ENCODE data around the gene KCNK5. TPM values are rescaled to one million over a fixed set of nuclear protein-coding genes. Genes with fewer than 3 reads are reported as not detected.

KCNK5 gene
- polyA plus RNA-seq, 1 donor from 2014 or later: not detected

- H3K4me3 Mint-ChIP-seq: no peak overlapping the region
Observed at GRCh38 chr6:39202166-39202565, 27.1 kb downstream of the KCNK5 start.

GRCh38 chr6:39200498-39201020 is 28.7 kb downstream of the KCNK5 start:
- peaks cover 4% of the 10 kb centered on the region for H3K27me3 Mint-ChIP-seq
- no peaks in the 10 kb centered on the region for H3K36me3 Mint-ChIP-seq
- peaks cover 11 to 22% (median 19%) of the 10 kb centered on the region in 3 donors for H3K4me1 Mint-ChIP-seq
- no peaks in the 10 kb centered on the region for H3K9me3 Mint-ChIP-seq
- peak overlapping the region in 1 of 3 donors; percentile 73 for H3K27ac Mint-ChIP-seq
- no peak overlapping the region for H3K4me3 Mint-ChIP-seq

More at GRCh38 chr6:39202166-39202565, 27.1 kb downstream of the KCNK5 start:
- H3K27ac Mint-ChIP-seq: no peak overlapping the region
- no peaks in the 10 kb centered on the region for H3K36me3 Mint-ChIP-seq
- peaks cover 11 to 18% (median 15%) of the 10 kb centered on the region in 3 donors for H3K4me1 Mint-ChIP-seq
- H3K27me3 Mint-ChIP-seq: peaks cover 6% of the 10 kb centered on the region
- H3K9me3 Mint-ChIP-seq: no peaks in the 10 kb centered on the region

GRCh38 chr6:39199976-39200375 is 29.3 kb downstream of the KCNK5 start:
- peak overlapping the region in 1 of 3 donors; percentile 35 for H3K27ac Mint-ChIP-seq
- H3K9me3 Mint-ChIP-seq: no peaks in the 10 kb centered on the region
- H3K36me3 Mint-ChIP-seq: no peaks in the 10 kb centered on the region
- peaks cover 4% of the 10 kb centered on the region for H3K27me3 Mint-ChIP-seq
- H3K4me1 Mint-ChIP-seq: peaks cover 11 to 22% (median 19%) of the 10 kb centered on the region in 3 donors
- peak overlapping the region in 2 of 4 donors; percentile 12 to 58 for H3K4me3 Mint-ChIP-seq

DNA sequence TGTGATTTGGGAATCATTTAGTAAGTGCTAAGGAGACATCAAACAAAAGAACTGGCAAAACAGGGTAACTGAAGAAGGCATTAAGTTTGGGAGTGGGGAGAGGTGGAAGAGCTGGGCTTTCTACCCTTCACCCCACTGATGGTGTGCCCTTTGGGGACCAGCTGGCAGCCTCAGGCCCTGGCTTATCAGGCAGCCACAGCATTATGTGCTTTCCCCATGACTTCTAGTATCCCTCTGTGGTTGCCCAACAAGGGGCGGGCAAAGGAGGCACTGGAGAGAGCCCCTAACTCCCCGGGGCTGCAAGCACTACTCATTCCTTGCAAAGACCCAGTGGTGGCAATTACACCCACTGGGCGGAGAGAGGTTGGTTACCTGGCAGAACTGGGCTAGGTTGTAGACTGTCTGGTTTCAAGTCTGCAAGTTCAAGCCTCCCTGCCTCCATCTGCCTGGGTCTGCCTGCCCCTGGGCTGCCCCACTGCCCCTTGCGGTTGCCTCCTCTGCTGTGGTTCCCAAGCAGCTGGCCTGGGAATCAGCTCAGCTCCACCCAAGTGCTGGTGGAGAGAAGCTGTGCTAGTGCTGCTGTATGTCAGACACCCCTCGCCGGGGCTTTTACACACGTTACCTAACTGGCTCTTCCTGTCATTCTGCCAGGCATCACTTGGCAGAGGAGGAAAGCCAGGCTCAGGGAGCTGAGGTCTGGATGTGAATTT is 29.9 kb downstream of the KCNK5 start:
- peaks cover 2% of the 10 kb centered on the region for H3K27me3 Mint-ChIP-seq
- peaks cover 11 to 22% (median 19%) of the 10 kb centered on the region in 3 donors for H3K4me1 Mint-ChIP-seq
- peak overlapping the region in 2 of 4 donors; percentile 33 to 45 for H3K4me3 Mint-ChIP-seq
- no peaks in the 10 kb centered on the region for H3K36me3 Mint-ChIP-seq
- H3K27ac Mint-ChIP-seq: peak overlapping the region in 1 of 3 donors; percentile 35
- no peaks in the 10 kb centered on the region for H3K9me3 Mint-ChIP-seq

DNA sequence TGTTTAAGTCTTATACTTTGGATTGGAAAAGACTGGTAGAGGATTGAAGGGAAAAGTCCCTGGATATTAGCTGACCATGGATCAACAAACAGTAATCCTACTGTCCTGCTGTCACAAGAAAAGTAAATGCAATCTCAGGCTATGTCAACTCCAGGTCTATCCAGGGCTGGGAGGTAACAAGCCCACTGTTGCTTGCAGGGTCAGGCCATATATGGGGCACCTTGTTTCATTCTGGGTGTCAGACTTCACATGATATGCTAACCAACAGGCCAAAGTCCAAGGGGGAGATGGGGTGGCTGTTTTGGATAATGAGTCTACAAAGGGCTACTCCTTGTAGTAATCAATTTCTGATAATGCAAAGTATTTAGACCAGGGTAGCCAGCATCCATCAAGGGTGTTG is 30.7 kb downstream of the KCNK5 start:
- Mint-ChIP-seq H3K27ac (peak overlapping the region in 2 of 3 donors; percentile 33 to 92), H3K36me3 (no peaks in the 10 kb centered on the region), H3K27me3 (peaks cover 2% of the 10 kb centered on the region), H3K4me1 (peaks cover 11 to 22% (median 19%) of the 10 kb centered on the region in 3 donors), H3K9me3 (no peaks in the 10 kb centered on the region), H3K4me3 (peak overlapping the region in 1 of 4 donors; percentile 33)

- Mint-ChIP-seq H3K4me1 (peaks cover 11 to 22% (median 19%) of the 10 kb centered on the region in 3 donors), H3K27ac (peak overlapping the region; percentile 33 to 92 (median 67)), H3K9me3 (no peaks in the 10 kb centered on the region), H3K27me3 (peaks cover 2% of the 10 kb centered on the region), H3K4me3 (peak overlapping the region in 3 of 4 donors; percentile 44 to 88 (median 74)), H3K36me3 (no peaks in the 10 kb centered on the region)
Observed at GRCh38 chr6:39197922-39198500, 31.3 kb downstream of the KCNK5 start.

GRCh38 chr6:39197521-39197920 is 31.8 kb downstream of the KCNK5 start:
- Mint-ChIP-seq H3K27ac (peak overlapping the region in 2 of 3 donors; percentile 67 to 92), H3K36me3 (no peaks in the 10 kb centered on the region), H3K9me3 (no peaks in the 10 kb centered on the region), H3K27me3 (peaks cover 1% of the 10 kb centered on the region), H3K4me3 (peak overlapping the region in 3 of 4 donors; percentile 44 to 88 (median 74)), H3K4me1 (peaks cover 11 to 22% (median 19%) of the 10 kb centered on the region in 3 donors)

- Mint-ChIP-seq H3K4me3 (peak overlapping the region in 1 of 4 donors; percentile 82), H3K27ac (no peak overlapping the region), H3K36me3 (no peaks in the 10 kb centered on the region), H3K4me1 (peaks cover 11 to 22% (median 19%) of the 10 kb centered on the region in 3 donors), H3K9me3 (no peaks in the 10 kb centered on the region), H3K27me3 (peaks cover 1% of the 10 kb centered on the region)
Observed at GRCh38 chr6:39196673-39197091, 32.6 kb downstream of the KCNK5 start.

DNA sequence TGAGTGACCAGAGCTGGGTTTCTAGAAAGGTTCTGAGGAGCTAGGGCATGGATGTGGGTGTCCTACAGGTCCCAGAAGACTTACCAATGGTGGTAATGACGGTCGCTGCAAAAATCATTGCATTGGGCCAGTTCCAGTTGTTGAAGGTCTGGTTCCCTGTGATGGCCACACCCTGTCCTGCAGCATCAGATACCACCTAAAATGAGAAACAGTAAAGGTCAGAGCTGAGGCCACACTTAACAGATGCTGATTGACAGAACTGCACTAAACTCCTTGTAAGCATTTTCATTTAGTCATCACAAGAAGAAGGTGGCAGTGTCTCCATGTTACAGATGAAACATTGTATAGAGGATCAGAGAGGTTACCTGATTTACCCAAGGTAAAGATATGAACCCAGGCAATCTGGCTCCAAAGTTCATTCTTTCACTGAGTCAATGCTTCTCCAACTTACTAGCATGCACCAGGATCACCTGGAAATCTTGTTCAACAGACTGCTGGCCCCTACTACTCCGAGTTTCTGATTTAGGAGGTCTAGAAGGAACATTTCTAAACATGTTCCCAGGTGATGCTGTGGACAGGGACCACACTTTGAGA is 33.4 kb downstream of the KCNK5 start:
- Mint-ChIP-seq H3K36me3 (no peaks in the 10 kb centered on the region), H3K9me3 (no peaks in the 10 kb centered on the region), H3K27ac (no peak overlapping the region), H3K27me3 (peaks cover 1% of the 10 kb centered on the region), H3K4me1 (peaks cover 11 to 22% (median 19%) of the 10 kb centered on the region in 3 donors), H3K4me3 (no peak overlapping the region)

- Mint-ChIP-seq H3K4me1 (peaks cover 11 to 22% (median 19%) of the 10 kb centered on the region in 3 donors), H3K4me3 (no peak overlapping the region), H3K27ac (no peak overlapping the region), H3K9me3 (no peaks in the 10 kb centered on the region), H3K36me3 (no peaks in the 10 kb centered on the region), H3K27me3 (peaks cover 7% of the 10 kb centered on the region)
Observed at GRCh38 chr6:39194466-39194865, 34.8 kb downstream of the KCNK5 start.

DNA sequence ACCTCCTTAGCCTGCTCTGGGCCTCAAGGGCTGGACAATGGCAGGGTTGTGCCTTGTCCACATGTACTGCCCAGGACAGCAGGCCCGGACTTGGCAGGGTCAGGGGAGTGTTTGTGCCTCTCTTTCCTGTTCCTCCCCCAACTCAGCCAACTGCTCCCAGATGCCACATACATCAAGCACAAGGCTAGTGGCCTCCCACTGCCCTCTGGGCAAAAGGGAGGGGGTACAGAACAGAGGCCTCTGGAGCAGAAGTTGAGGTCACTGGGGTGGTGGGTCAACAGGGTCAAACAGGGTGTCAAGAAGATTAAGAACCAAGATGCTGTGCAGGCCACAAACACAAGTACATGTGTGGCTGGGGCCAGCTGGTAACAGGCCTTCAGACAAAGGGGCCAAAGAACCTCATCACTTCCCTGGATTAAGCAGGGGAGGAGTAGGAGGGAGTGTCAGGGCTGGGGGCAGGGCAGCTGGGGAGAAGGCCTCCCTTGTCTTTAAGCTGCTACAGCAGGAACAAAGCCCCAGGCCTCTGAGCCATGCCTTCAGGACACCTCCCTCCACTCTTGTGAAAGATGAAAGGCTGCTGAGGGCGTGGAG is 36.0 kb downstream of the KCNK5 start:
- peaks cover 10 to 15% (median 15%) of the 10 kb centered on the region in 3 donors for H3K4me1 Mint-ChIP-seq
- peaks cover 9% of the 10 kb centered on the region for H3K27me3 Mint-ChIP-seq
- H3K9me3 Mint-ChIP-seq: peaks cover 0 to 3% (median 0%) of the 10 kb centered on the region in 3 donors
- H3K27ac Mint-ChIP-seq: peak overlapping the region in 1 of 3 donors; percentile 23
- no peak overlapping the region for H3K4me3 Mint-ChIP-seq
- no peaks in the 10 kb centered on the region for H3K36me3 Mint-ChIP-seq

- no peaks in the 10 kb centered on the region for H3K36me3 Mint-ChIP-seq
- H3K4me1 Mint-ChIP-seq: peaks cover 4 to 10% (median 10%) of the 10 kb centered on the region in 3 donors
- H3K27ac Mint-ChIP-seq: no peak overlapping the region
- H3K9me3 Mint-ChIP-seq: peaks cover 0 to 3% (median 0%) of the 10 kb centered on the region in 3 donors
- no peak overlapping the region for H3K4me3 Mint-ChIP-seq
- peaks cover 9% of the 10 kb centered on the region for H3K27me3 Mint-ChIP-seq
Observed at GRCh38 chr6:39192736-39193135, 36.5 kb downstream of the KCNK5 start.

GRCh38 chr6:39191236-39191930 is 37.9 kb downstream of the KCNK5 start:
- Mint-ChIP-seq H3K27ac (no peak overlapping the region), H3K4me1 (no peaks in the 10 kb centered on the region), H3K27me3 (peaks cover 9% of the 10 kb centered on the region), H3K4me3 (no peak overlapping the region), H3K36me3 (no peaks in the 10 kb centered on the region), H3K9me3 (peaks cover 0 to 3% (median 0%) of the 10 kb centered on the region in 3 donors)

DNA sequence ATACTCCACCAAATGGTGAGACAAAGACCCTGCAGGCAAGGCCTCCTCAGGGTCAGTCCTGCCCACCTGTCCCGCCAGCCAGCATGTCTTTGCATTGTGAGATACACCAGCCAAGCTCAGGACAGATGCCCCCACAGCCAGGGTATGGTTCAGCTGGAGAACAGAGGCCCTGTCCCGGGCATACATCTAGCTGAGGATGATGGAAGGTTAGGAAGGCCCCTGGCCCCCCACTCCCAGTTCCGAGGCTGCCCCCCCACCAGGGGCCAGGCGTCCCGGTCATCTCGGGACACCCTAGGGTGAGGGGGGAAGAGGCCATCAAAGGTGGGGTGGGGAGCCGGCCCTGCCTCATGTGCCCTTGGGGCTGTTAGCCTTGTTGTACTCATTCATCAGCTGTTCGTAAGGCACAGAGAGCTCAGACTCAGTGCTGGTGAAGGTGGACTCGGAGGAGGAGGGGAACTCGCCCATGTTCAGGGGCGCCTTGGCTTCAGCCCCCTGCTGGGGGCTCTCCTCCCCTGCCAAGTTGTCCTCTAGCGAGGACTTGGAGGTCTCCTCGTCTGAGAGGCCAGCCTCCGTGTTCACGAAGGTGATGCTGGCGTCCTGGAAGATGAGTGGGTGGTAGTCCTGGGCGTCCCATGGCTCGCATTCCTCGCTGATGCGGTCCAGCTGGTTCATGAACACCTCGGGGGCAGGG is 38.6 kb downstream of the KCNK5 start:
- peaks cover 9% of the 10 kb centered on the region for H3K27me3 Mint-ChIP-seq
- H3K4me1 Mint-ChIP-seq: no peaks in the 10 kb centered on the region

More for the DNA sequence above, 38.6 kb downstream of the KCNK5 start:
- Mint-ChIP-seq H3K27ac (no peak overlapping the region), H3K4me3 (no peak overlapping the region), H3K36me3 (no peaks in the 10 kb centered on the region), H3K9me3 (peaks cover 0 to 3% (median 0%) of the 10 kb centered on the region in 3 donors)
